Measurements from ENCODE around the gene CBFA2T3.
"Not testable (repeated sequence)": the region's sequence is repeated elsewhere in the genome, so short reads cannot be mapped to it uniquely, and the experiment has no call there.

DNA sequence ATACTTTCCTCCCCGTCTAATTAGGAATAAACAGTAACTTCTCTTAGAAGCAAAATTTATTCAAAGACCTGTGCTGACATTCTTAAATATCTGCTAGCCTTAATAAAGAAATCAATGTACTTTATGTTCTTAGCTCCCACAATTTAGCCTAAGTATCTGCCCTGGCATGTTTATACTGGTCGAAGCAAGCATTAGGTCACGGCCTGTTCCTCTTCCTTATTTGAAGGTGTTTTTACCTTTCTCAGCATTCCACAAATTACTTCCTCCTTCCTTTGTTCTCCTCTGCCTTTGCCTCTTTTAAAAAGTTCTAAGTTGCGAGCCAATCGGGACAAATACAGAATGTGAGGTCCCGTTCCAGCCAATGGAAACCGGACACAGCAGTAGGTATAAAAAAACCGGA is 58.1 kb downstream of the CBFA2T3 start:
- TF ChIP-seq, protein P1, sequence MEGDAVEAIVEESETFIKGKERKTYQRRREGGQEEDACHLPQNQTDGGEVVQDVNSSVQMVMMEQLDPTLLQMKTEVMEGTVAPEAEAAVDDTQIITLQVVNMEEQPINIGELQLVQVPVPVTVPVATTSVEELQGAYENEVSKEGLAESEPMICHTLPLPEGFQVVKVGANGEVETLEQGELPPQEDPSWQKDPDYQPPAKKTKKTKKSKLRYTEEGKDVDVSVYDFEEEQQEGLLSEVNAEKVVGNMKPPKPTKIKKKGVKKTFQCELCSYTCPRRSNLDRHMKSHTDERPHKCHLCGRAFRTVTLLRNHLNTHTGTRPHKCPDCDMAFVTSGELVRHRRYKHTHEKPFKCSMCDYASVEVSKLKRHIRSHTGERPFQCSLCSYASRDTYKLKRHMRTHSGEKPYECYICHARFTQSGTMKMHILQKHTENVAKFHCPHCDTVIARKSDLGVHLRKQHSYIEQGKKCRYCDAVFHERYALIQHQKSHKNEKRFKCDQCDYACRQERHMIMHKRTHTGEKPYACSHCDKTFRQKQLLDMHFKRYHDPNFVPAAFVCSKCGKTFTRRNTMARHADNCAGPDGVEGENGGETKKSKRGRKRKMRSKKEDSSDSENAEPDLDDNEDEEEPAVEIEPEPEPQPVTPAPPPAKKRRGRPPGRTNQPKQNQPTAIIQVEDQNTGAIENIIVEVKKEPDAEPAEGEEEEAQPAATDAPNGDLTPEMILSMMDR (IDR thresholded peaks at IDR 0.05): not testable (repeated sequence)
- TF ChIP-seq, protein P2, sequence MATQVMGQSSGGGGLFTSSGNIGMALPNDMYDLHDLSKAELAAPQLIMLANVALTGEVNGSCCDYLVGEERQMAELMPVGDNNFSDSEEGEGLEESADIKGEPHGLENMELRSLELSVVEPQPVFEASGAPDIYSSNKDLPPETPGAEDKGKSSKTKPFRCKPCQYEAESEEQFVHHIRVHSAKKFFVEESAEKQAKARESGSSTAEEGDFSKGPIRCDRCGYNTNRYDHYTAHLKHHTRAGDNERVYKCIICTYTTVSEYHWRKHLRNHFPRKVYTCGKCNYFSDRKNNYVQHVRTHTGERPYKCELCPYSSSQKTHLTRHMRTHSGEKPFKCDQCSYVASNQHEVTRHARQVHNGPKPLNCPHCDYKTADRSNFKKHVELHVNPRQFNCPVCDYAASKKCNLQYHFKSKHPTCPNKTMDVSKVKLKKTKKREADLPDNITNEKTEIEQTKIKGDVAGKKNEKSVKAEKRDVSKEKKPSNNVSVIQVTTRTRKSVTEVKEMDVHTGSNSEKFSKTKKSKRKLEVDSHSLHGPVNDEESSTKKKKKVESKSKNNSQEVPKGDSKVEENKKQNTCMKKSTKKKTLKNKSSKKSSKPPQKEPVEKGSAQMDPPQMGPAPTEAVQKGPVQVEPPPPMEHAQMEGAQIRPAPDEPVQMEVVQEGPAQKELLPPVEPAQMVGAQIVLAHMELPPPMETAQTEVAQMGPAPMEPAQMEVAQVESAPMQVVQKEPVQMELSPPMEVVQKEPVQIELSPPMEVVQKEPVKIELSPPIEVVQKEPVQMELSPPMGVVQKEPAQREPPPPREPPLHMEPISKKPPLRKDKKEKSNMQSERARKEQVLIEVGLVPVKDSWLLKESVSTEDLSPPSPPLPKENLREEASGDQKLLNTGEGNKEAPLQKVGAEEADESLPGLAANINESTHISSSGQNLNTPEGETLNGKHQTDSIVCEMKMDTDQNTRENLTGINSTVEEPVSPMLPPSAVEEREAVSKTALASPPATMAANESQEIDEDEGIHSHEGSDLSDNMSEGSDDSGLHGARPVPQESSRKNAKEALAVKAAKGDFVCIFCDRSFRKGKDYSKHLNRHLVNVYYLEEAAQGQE (IDR thresholded peaks at IDR 0.05; ENCODE audit: insufficient read depth in 1 of 2, low read depth in 2 of 2, low read length in 1 of 2): not testable (repeated sequence)
